Sciatic nerve (tissue), 2 donors: ENCODE data around the gene SLIT3. TPM values are rescaled to one million over a fixed set of nuclear protein-coding genes. Genes with fewer than 3 reads are reported as not detected.

ENCODE experiments used
- ATAC-seq: fragments of 200-7000 bp; cut with Tn5 transposase; one replicate; pipeline ENCODE4 v1.9.1; 2020; ENCODE audit warnings: mild to moderate bottlenecking, moderate library complexity
- DNase-seq: peaks from one replicate; pipeline ENCODE4 v3.0.0-alpha.2; 2020; ENCODE audit warnings: low spot score
- intact Hi-C: fragments of 100-400 bp; cut with DNase I; formaldehyde crosslinking; loops from one replicate; pipeline ENCODE4 v1.14.2; 2022
- microRNA-seq: library from miRNA; unstranded; fragments of <30 nt; microRNA quantifications from one replicate; pipeline ENCODE4 v1.2.0, GENCODE V29; 2020
- total RNA-seq: library from RNA; stranded (reverse); fragmentation: NEBNext Ultra II Directional; extraction: Animal tissue kit (Norgen Biotek cat#: 25700); gene quantifications from one replicate; pipeline ENCODE4 v1.2.1, GENCODE V29; 2021
- donor health status: DM: no; HTN: no; CAD: no.
- donor health status: DM: no; HTN: no; CAD: no.

Gene SLIT3
- total RNA-seq, 1 donor from 2014 or later, result 50.6 TPM

DNA sequence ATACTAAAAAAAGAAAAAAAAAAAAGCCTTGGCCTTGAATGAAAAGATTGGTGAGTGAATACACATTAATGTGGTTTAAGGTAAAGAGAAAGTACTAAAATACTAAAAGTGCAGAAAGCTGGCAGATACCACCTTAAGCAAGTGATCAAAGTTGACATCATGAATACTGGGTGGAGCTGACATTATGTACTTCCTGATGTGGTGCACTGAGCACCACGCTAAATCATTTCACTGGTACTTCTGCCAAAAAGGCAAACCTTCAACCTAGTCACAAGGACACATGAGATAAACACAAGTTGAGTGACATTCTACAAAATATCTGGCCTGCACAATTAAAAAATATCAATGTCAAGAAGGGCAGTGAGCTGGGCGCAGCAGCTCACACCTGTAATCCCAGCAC, 687.9 kb downstream of the SLIT3 start:
- intact Hi-C loops, result no loop called here
- DNase-seq (no peak), ATAC-seq (no peak)

DNA sequence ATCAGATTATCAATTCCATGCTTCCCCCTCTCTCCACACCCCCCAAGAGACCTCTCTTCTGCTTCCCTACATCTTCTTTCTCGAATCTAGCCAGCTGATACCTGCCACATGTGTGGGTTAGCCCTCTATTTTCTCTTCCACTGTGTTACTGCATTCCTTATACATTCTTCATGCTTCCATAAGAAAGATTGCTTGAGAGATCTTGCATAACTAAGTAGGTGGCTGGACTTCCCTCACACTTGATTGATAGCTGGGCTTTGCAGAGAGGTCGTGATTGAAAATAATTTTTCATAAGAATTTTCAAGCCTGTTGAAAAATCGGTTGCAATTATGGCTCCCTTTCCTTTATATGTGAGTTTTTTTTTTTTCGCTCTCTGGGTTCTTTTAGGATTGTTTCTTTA, 688.8 kb downstream of the SLIT3 start:
- ATAC-seq (no peak), DNase-seq (no peak)
- intact Hi-C loops, result no loop called here

Small RNA genes lying within 50 kb of the gene (microRNA-seq; reads per million reads assigned to microRNA genes)
- gene MIR218-2, result 1.4 reads per million
- 29.0 reads per million, percentile 38 among the genes with 10 or more reads in this experiment for gene MIR585
